ENCODE results near the gene KSR1. TPM values are rescaled to one million over a fixed set of nuclear protein-coding genes. Genes with fewer than 3 reads are reported as not detected.

The KSR1 gene
- total RNA-seq, 2 donors from 2014 or later = 33.7 to 46.3 TPM

- peaks cover 5% of the 10 kb centered on the region for H3K27me3 ChIP-seq (ENCODE audit: control insufficient read depth, insufficient read depth, low read length, poor library complexity, severe bottlenecking)
- no peak overlapping the region for H3K9ac ChIP-seq (ENCODE audit: extremely low read depth, low read length, poor library complexity, severe bottlenecking)
- H3K4me1 Mint-ChIP-seq = peaks cover 5% of the 10 kb centered on the region
- H3K36me3 ChIP-seq (ENCODE audit: control insufficient read depth, insufficient read depth, low read length) = no peaks in the 10 kb centered on the region
- no peak overlapping the region for H3K27ac ChIP-seq (ENCODE audit: low read depth, low read length)
- no peak overlapping the region for H3K27ac Mint-ChIP-seq
- TF ChIP-seq CTCF (conservative IDR thresholded peaks at IDR 0.05) = no peak
- H3K36me3 Mint-ChIP-seq (ENCODE audit: low read depth) = no peaks in the 10 kb centered on the region
- WGBS, 2 experiments (ENCODE audit: insufficient coverage in 1 of 2, insufficient read length in 1 of 2) = 91 to 100% methylated on average over 1 to 2 of the region's 3 CpGs
- H3K4me1 ChIP-seq (ENCODE audit: control insufficient read depth, insufficient read depth, low read length) = no peaks in the 10 kb centered on the region
- peaks cover 24% of the 10 kb centered on the region for H3K27me3 Mint-ChIP-seq (ENCODE audit: insufficient read depth)
- H3K9me3 Mint-ChIP-seq = no peaks in the 10 kb centered on the region
- no peak overlapping the region for H3K4me3 ChIP-seq (ENCODE audit: low read length)
- no peaks in the 10 kb centered on the region for H3K9me3 ChIP-seq (ENCODE audit: control insufficient read depth, low read length)
- H3K4me3 Mint-ChIP-seq = no peak overlapping the region
- no peak for DNase-seq
Observed at GRCh38 chr17:27451906-27452305, 4.3 kb upstream of the KSR1 start.

- H3K9me3 Mint-ChIP-seq = no peaks in the 10 kb centered on the region
- H3K27me3 Mint-ChIP-seq (ENCODE audit: insufficient read depth) = peaks cover 23% of the 10 kb centered on the region
- no peak overlapping the region for H3K4me3 Mint-ChIP-seq
- H3K27me3 ChIP-seq (ENCODE audit: control insufficient read depth, insufficient read depth, low read length, poor library complexity, severe bottlenecking) = peaks cover 2% of the 10 kb centered on the region
- no peak overlapping the region for H3K4me3 ChIP-seq (ENCODE audit: low read length)
- no peak for DNase-seq
- H3K4me1 Mint-ChIP-seq = peaks cover 12% of the 10 kb centered on the region
- WGBS, 2 experiments (ENCODE audit: insufficient coverage in 1 of 2, insufficient read length in 1 of 2) = 72 to 77% methylated on average over 5 of the region's 5 CpGs
- no peaks in the 10 kb centered on the region for H3K4me1 ChIP-seq (ENCODE audit: control insufficient read depth, insufficient read depth, low read length)
- no peaks in the 10 kb centered on the region for H3K9me3 ChIP-seq (ENCODE audit: control insufficient read depth, low read length)
- no peak for TF ChIP-seq CTCF (conservative IDR thresholded peaks at IDR 0.05)
- no peak overlapping the region for H3K27ac Mint-ChIP-seq
- H3K27ac ChIP-seq (ENCODE audit: low read depth, low read length) = no peak overlapping the region
- no peaks in the 10 kb centered on the region for H3K36me3 Mint-ChIP-seq (ENCODE audit: low read depth)
- no peak overlapping the region for H3K9ac ChIP-seq (ENCODE audit: extremely low read depth, low read length, poor library complexity, severe bottlenecking)
- H3K36me3 ChIP-seq (ENCODE audit: control insufficient read depth, insufficient read depth, low read length) = no peaks in the 10 kb centered on the region
Observed at GRCh38 chr17:27452828-27453227, 3.4 kb upstream of the KSR1 start.

GRCh38 chr17:27453471-27453870, 2.8 kb upstream of the KSR1 start:
- Mint-ChIP-seq H3K9me3 (no peaks in the 10 kb centered on the region), H3K27me3 (ENCODE audit: insufficient read depth) (peaks cover 23% of the 10 kb centered on the region), H3K27ac (no peak overlapping the region), H3K4me3 (no peak overlapping the region), H3K36me3 (ENCODE audit: low read depth) (no peaks in the 10 kb centered on the region), H3K4me1 (peaks cover 17% of the 10 kb centered on the region)
- H3K9ac ChIP-seq (ENCODE audit: extremely low read depth, low read length, poor library complexity, severe bottlenecking) = no peak overlapping the region
- DNase-seq = peak; percentile 31
- H3K36me3 ChIP-seq (ENCODE audit: control insufficient read depth, insufficient read depth, low read length) = no peaks in the 10 kb centered on the region
- H3K27ac ChIP-seq (ENCODE audit: low read depth, low read length) = no peak overlapping the region
- no peaks in the 10 kb centered on the region for H3K9me3 ChIP-seq (ENCODE audit: control insufficient read depth, low read length)
- no peaks in the 10 kb centered on the region for H3K27me3 ChIP-seq (ENCODE audit: control insufficient read depth, insufficient read depth, low read length, poor library complexity, severe bottlenecking)
- WGBS, 2 experiments (ENCODE audit: insufficient coverage in 1 of 2, insufficient read length in 1 of 2) = 100% methylated on average over 2 of the region's 2 CpGs
- no peak overlapping the region for H3K4me3 ChIP-seq (ENCODE audit: low read length)
- no peak for TF ChIP-seq CTCF (conservative IDR thresholded peaks at IDR 0.05)
- H3K4me1 ChIP-seq (ENCODE audit: control insufficient read depth, insufficient read depth, low read length) = peaks cover 2% of the 10 kb centered on the region
